ENCODE data around the gene PDYN. TPM values are rescaled to one million over a fixed set of nuclear protein-coding genes. Genes with fewer than 3 reads are reported as not detected.

PDYN gene
- total and polyA plus RNA-seq, 10 donors, result not detected

DNA sequence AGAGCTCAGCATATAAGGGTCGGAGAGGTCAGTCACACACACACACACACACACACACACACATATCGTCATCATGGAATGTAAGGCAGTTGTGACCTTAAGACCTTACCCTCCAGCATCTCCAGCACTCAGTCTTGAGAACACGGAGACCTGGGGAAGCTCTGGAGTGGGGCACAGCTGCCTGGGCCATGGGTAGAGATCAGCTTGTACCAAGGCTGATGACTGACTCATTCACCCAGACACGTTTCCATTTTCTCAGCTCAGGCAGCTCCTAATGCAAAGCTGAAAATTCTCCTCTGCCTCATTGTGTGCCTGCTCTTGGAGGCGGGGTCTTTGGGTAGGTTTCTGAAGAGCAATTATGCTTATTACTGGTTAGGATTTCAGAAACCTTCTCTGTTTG lies 38.3 kb upstream of the PDYN start:
- Histone ChIP-seq H3K27ac (no peak overlapping the region), H3K36me3 (no peaks in the 10 kb centered on the region), H3K4me3 (no peak overlapping the region), H3K27me3 (replicated peaks in 1 of 7) (peaks cover 0 to 63% (median 0%) of the 10 kb centered on the region in 7 donors), H3K9me3 (peaks cover 0 to 3% (median 2%) of the 10 kb centered on the region in 8 donors), H3K4me1 (no peaks in the 10 kb centered on the region)
- WGBS, 5 donors, result 35 to 46% (median 38%) methylated on average over 5 of the region's 5 CpGs
- no peak for TF ChIP-seq CTCF (IDR thresholded peaks at IDR 0.05 in 8 of 11, conservative IDR thresholded peaks at IDR 0.05 in 3 of 11)
- no peak for TF ChIP-seq POLR2AphosphoS5 (IDR thresholded peaks at IDR 0.05)
- TF ChIP-seq POLR2A (IDR thresholded peaks at IDR 0.05), result no peak
- no peak for DNase-seq
- intact Hi-C loops (cut with DNase I; ENCODE audit: low total_unique reads), result no loop called here

GRCh38 chr20:2026514-2026913 lies 32.7 kb upstream of the PDYN start:
- TF ChIP-seq POLR2A (IDR thresholded peaks at IDR 0.05) (no peak), POLR2AphosphoS5 (IDR thresholded peaks at IDR 0.05) (no peak), CTCF (IDR thresholded peaks at IDR 0.05 in 8 of 11, conservative IDR thresholded peaks at IDR 0.05 in 3 of 11) (no peak)
- H3K4me1 ChIP-seq, result no peaks in the 10 kb centered on the region
- no peak for DNase-seq
- no peaks in the 10 kb centered on the region for H3K36me3 ChIP-seq
- peaks cover 0 to 18% (median 15%) of the 10 kb centered on the region in 8 donors for H3K9me3 ChIP-seq
- 88 to 95% (median 89%) methylated on average over 4 of the region's 4 CpGs for WGBS, 5 donors
- peaks cover 0 to 54% (median 0%) of the 10 kb centered on the region in 7 donors for H3K27me3 ChIP-seq (replicated peaks in 1 of 7)
- intact Hi-C loops (cut with DNase I; ENCODE audit: low total_unique reads), result no loop called here
- no peak overlapping the region for H3K4me3 ChIP-seq
- no peak overlapping the region for H3K27ac ChIP-seq

DNA sequence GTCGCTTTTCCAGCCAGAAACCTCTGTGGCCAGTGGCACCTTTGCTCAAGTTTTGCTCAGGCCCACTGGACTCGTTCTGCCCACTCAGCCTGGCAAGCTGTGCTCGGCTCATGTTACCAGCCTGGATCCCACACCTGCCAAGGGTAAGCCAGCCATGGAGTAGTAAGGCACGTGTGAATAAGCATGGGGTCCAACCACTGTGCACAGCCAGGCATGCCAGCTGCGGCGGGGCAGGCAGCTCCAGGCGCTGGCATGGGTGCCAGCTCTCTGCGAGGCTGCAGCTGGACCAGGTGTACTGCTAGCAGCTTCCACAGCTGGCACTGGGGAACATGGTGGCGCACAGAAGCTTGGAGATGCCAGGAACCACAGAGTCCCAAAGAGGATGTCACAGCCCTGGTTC lies 32.1 kb upstream of the PDYN start:
- no peak for DNase-seq
- no peaks in the 10 kb centered on the region for H3K36me3 ChIP-seq
- no peak overlapping the region for H3K27ac ChIP-seq
- 59 to 85% (median 78%) methylated on average over 3 to 9 of the region's 9 CpGs for WGBS, 5 donors
- intact Hi-C loops (cut with DNase I; ENCODE audit: low total_unique reads), result no loop called here
- peaks cover 0 to 18% (median 15%) of the 10 kb centered on the region in 8 donors for H3K9me3 ChIP-seq
- peaks cover 0 to 49% (median 0%) of the 10 kb centered on the region in 7 donors for H3K27me3 ChIP-seq (replicated peaks in 1 of 7)
- H3K4me1 ChIP-seq, result no peaks in the 10 kb centered on the region
- TF ChIP-seq POLR2A (IDR thresholded peaks at IDR 0.05) (no peak), CTCF (IDR thresholded peaks at IDR 0.05 in 8 of 11, conservative IDR thresholded peaks at IDR 0.05 in 3 of 11) (no peak), POLR2AphosphoS5 (IDR thresholded peaks at IDR 0.05) (no peak)
- no peak overlapping the region for H3K4me3 ChIP-seq

DNA sequence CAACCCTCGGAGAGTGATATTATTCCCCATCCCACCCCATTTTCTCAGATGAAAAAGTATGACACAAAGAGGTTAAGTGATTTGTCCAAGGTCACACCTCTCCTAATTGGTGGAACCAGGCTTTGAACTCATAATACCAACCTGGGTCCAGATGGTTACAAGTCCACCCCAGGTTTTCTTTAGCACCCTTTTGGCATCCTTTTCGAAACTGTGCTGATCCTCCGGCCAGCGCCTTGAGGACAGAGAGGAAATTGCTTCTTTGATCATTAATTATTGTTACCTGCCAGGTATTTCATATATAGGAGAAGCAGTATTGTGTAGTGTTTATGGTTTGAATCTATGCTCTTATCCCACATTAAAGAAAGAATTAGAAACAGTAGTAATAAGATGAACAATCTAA lies 29.3 kb upstream of the PDYN start:
- TF ChIP-seq POLR2A (IDR thresholded peaks at IDR 0.05), result no peak
- no peak for TF ChIP-seq CTCF (IDR thresholded peaks at IDR 0.05 in 8 of 11, conservative IDR thresholded peaks at IDR 0.05 in 3 of 11)
- TF ChIP-seq POLR2AphosphoS5 (IDR thresholded peaks at IDR 0.05), result no peak
- H3K27ac ChIP-seq, result no peak overlapping the region
- no peak for DNase-seq
- H3K27me3 ChIP-seq (replicated peaks in 1 of 7), result peaks cover 0 to 33% (median 0%) of the 10 kb centered on the region in 7 donors
- intact Hi-C loops (cut with DNase I; ENCODE audit: low total_unique reads), result no loop called here
- H3K4me1 ChIP-seq, result no peaks in the 10 kb centered on the region
- no peak overlapping the region for H3K4me3 ChIP-seq
- 26 to 41% (median 37%) methylated on average over 4 of the region's 4 CpGs for WGBS, 5 donors
- H3K9me3 ChIP-seq, result peaks cover 0 to 18% (median 15%) of the 10 kb centered on the region in 8 donors
- no peaks in the 10 kb centered on the region for H3K36me3 ChIP-seq

Data from spleen (tissue), 11 donors.